ENCODE data around the gene TNFRSF14.

Gene TNFRSF14

GRCh38 chr1:2602866-2603520 lies 46.8 kb downstream of the TNFRSF14 start:
- peaks cover 5% of the 10 kb centered on the region for H3K9me3 ChIP-seq (ENCODE audit: low read length)
- no peaks in the 10 kb centered on the region for H3K4me1 ChIP-seq (ENCODE audit: insufficient read depth, low read length)

GRCh38 chr1:2603521-2604155 lies 47.5 kb downstream of the TNFRSF14 start:
- Histone ChIP-seq H3K4me1 (ENCODE audit: insufficient read depth, low read length) (no peaks in the 10 kb centered on the region), H3K4me3 (ENCODE audit: low read depth in 1 of 2, low read length in 2 of 2) (no peak overlapping the region), H3K9me3 (ENCODE audit: low read length) (peaks cover 5% of the 10 kb centered on the region), H3K9ac (ENCODE audit: low read length) (no peak overlapping the region), H3K27me3 (ENCODE audit: control insufficient read depth in 1 of 2, insufficient read depth in 2 of 2, low read length in 2 of 2) (peaks cover 0 to 11% of the 10 kb centered on the region in 2 donors), H3K27ac (ENCODE audit: low read depth, low read length) (no peak overlapping the region), H3K36me3 (ENCODE audit: insufficient read depth, low read length) (no peaks in the 10 kb centered on the region)

More at GRCh38 chr1:2602866-2603520, 46.8 kb downstream of the TNFRSF14 start:
- H3K4me3 ChIP-seq (ENCODE audit: low read depth in 1 of 2, low read length in 2 of 2): no peak overlapping the region
- no peak overlapping the region for H3K9ac ChIP-seq (ENCODE audit: low read length)
- H3K27ac ChIP-seq (ENCODE audit: low read depth, low read length): no peak overlapping the region
- H3K36me3 ChIP-seq (ENCODE audit: insufficient read depth, low read length): no peaks in the 10 kb centered on the region
- peaks cover 0 to 11% of the 10 kb centered on the region in 2 donors for H3K27me3 ChIP-seq (ENCODE audit: control insufficient read depth in 1 of 2, insufficient read depth in 2 of 2, low read length in 2 of 2)

GRCh38 chr1:2604156-2604843 lies 48.1 kb downstream of the TNFRSF14 start:
- H3K36me3 ChIP-seq (ENCODE audit: insufficient read depth, low read length): no peaks in the 10 kb centered on the region
- H3K4me3 ChIP-seq (ENCODE audit: low read depth in 1 of 2, low read length in 2 of 2): no peak overlapping the region
- peaks cover 0 to 11% of the 10 kb centered on the region in 2 donors for H3K27me3 ChIP-seq (ENCODE audit: control insufficient read depth in 1 of 2, insufficient read depth in 2 of 2, low read length in 2 of 2)
- peaks cover 5% of the 10 kb centered on the region for H3K9me3 ChIP-seq (ENCODE audit: low read length)
- H3K27ac ChIP-seq (ENCODE audit: low read depth, low read length): no peak overlapping the region
- H3K4me1 ChIP-seq (ENCODE audit: insufficient read depth, low read length): no peaks in the 10 kb centered on the region
- no peak overlapping the region for H3K9ac ChIP-seq (ENCODE audit: low read length)

GRCh38 chr1:2604844-2605508 lies 48.8 kb downstream of the TNFRSF14 start:
- H3K36me3 ChIP-seq (ENCODE audit: insufficient read depth, low read length): no peaks in the 10 kb centered on the region
- no peaks in the 10 kb centered on the region for H3K4me1 ChIP-seq (ENCODE audit: insufficient read depth, low read length)
- H3K4me3 ChIP-seq (ENCODE audit: low read depth in 1 of 2, low read length in 2 of 2): no peak overlapping the region
- H3K9ac ChIP-seq (ENCODE audit: low read length): no peak overlapping the region
- no peak overlapping the region for H3K27ac ChIP-seq (ENCODE audit: low read depth, low read length)
- peaks cover 0 to 15% of the 10 kb centered on the region in 2 donors for H3K27me3 ChIP-seq (ENCODE audit: control insufficient read depth in 1 of 2, insufficient read depth in 2 of 2, low read length in 2 of 2)
- H3K9me3 ChIP-seq (ENCODE audit: low read length): peaks cover 5% of the 10 kb centered on the region

- no peak overlapping the region for H3K4me3 ChIP-seq (ENCODE audit: low read depth in 1 of 2, low read length in 2 of 2)
- H3K36me3 ChIP-seq (ENCODE audit: insufficient read depth, low read length): no peaks in the 10 kb centered on the region
- no peak overlapping the region for H3K27ac ChIP-seq (ENCODE audit: low read depth, low read length)
- peaks cover 5% of the 10 kb centered on the region for H3K9me3 ChIP-seq (ENCODE audit: low read length)
- H3K27me3 ChIP-seq (ENCODE audit: control insufficient read depth in 1 of 2, insufficient read depth in 2 of 2, low read length in 2 of 2): peaks cover 0 to 15% of the 10 kb centered on the region in 2 donors
- H3K9ac ChIP-seq (ENCODE audit: low read length): no peak overlapping the region
- H3K4me1 ChIP-seq (ENCODE audit: insufficient read depth, low read length): no peaks in the 10 kb centered on the region
Observed at GRCh38 chr1:2605509-2606395, 49.6 kb downstream of the TNFRSF14 start.

- no peak overlapping the region for H3K4me3 ChIP-seq (ENCODE audit: low read depth in 1 of 2, low read length in 2 of 2)
- no peak overlapping the region for H3K9ac ChIP-seq (ENCODE audit: low read length)
- no peaks in the 10 kb centered on the region for H3K36me3 ChIP-seq (ENCODE audit: insufficient read depth, low read length)
- H3K9me3 ChIP-seq (ENCODE audit: low read length): peaks cover 1% of the 10 kb centered on the region
- no peak overlapping the region for H3K27ac ChIP-seq (ENCODE audit: low read depth, low read length)
- peaks cover 0 to 16% of the 10 kb centered on the region in 2 donors for H3K27me3 ChIP-seq (ENCODE audit: control insufficient read depth in 1 of 2, insufficient read depth in 2 of 2, low read length in 2 of 2)
- no peaks in the 10 kb centered on the region for H3K4me1 ChIP-seq (ENCODE audit: insufficient read depth, low read length)
Observed at GRCh38 chr1:2606396-2606880, 50.3 kb downstream of the TNFRSF14 start.

GRCh38 chr1:2606881-2607621 lies 50.9 kb downstream of the TNFRSF14 start:
- Histone ChIP-seq H3K4me3 (ENCODE audit: low read depth in 1 of 2, low read length in 2 of 2) (no peak overlapping the region), H3K4me1 (ENCODE audit: insufficient read depth, low read length) (no peaks in the 10 kb centered on the region), H3K27me3 (ENCODE audit: control insufficient read depth in 1 of 2, insufficient read depth in 2 of 2, low read length in 2 of 2) (peaks cover 0 to 22% of the 10 kb centered on the region in 2 donors), H3K9ac (ENCODE audit: low read length) (no peak overlapping the region), H3K9me3 (ENCODE audit: low read length) (no peaks in the 10 kb centered on the region), H3K36me3 (ENCODE audit: insufficient read depth, low read length) (no peaks in the 10 kb centered on the region), H3K27ac (ENCODE audit: low read depth, low read length) (no peak overlapping the region)

- Histone ChIP-seq H3K36me3 (ENCODE audit: insufficient read depth, low read length) (no peaks in the 10 kb centered on the region), H3K4me3 (ENCODE audit: low read depth in 1 of 2, low read length in 2 of 2) (no peak overlapping the region), H3K27me3 (ENCODE audit: control insufficient read depth in 1 of 2, insufficient read depth in 2 of 2, low read length in 2 of 2) (peaks cover 0 to 29% of the 10 kb centered on the region in 2 donors), H3K9me3 (ENCODE audit: low read length) (no peaks in the 10 kb centered on the region), H3K27ac (ENCODE audit: low read depth, low read length) (no peak overlapping the region), H3K4me1 (ENCODE audit: insufficient read depth, low read length) (no peaks in the 10 kb centered on the region), H3K9ac (ENCODE audit: low read length) (no peak overlapping the region)
Observed at GRCh38 chr1:2607641-2608091, 51.5 kb downstream of the TNFRSF14 start.

- Histone ChIP-seq H3K4me1 (ENCODE audit: insufficient read depth, low read length) (no peaks in the 10 kb centered on the region), H3K27me3 (ENCODE audit: control insufficient read depth in 1 of 2, insufficient read depth in 2 of 2, low read length in 2 of 2) (peaks cover 0 to 30% of the 10 kb centered on the region in 2 donors), H3K9me3 (ENCODE audit: low read length) (no peaks in the 10 kb centered on the region), H3K9ac (ENCODE audit: low read length) (no peak overlapping the region), H3K27ac (ENCODE audit: low read depth, low read length) (no peak overlapping the region), H3K36me3 (ENCODE audit: insufficient read depth, low read length) (no peaks in the 10 kb centered on the region), H3K4me3 (ENCODE audit: low read depth in 1 of 2, low read length in 2 of 2) (no peak overlapping the region)
Observed at GRCh38 chr1:2609319-2610035, 53.3 kb downstream of the TNFRSF14 start.

Data from muscle layer of colon (tissue), 2 donors.